ENCODE results near the gene KCNAB1.
"Not testable (repeated sequence)": the region's sequence is repeated elsewhere in the genome, so short reads cannot be mapped to it uniquely, and the experiment has no call there.

KCNAB1 gene

GRCh38 chr3:156176048-156176447, 55.7 kb downstream of the KCNAB1 start:
- no peak overlapping the region for H3K27ac ChIP-seq (ENCODE audit: low read depth, low read length)
- no peaks in the 10 kb centered on the region for H3K9me3 ChIP-seq (ENCODE audit: control insufficient read depth, insufficient read depth, low read length)

GRCh38 chr3:156176629-156177210, 56.3 kb downstream of the KCNAB1 start:
- H3K9me3 ChIP-seq (ENCODE audit: control insufficient read depth, insufficient read depth, low read length), result no peaks in the 10 kb centered on the region
- no peaks in the 10 kb centered on the region for H3K36me3 ChIP-seq (ENCODE audit: control insufficient read depth, insufficient read depth, low read length)
- no peak overlapping the region for H3K27ac ChIP-seq (ENCODE audit: low read depth, low read length)
- H3K4me1 ChIP-seq (ENCODE audit: control insufficient read depth, insufficient read depth, low read length), result peaks cover 4% of the 10 kb centered on the region
- H3K27me3 ChIP-seq (ENCODE audit: control insufficient read depth, insufficient read depth, low read length), result no peaks in the 10 kb centered on the region
- H3K9ac ChIP-seq (ENCODE audit: low read depth, low read length), result no peak overlapping the region
- no peak overlapping the region for H3K4me3 ChIP-seq (ENCODE audit: low read depth, low read length)

More at GRCh38 chr3:156176048-156176447, 55.7 kb downstream of the KCNAB1 start:
- no peak overlapping the region for H3K9ac ChIP-seq (ENCODE audit: low read depth, low read length)
- no peaks in the 10 kb centered on the region for H3K36me3 ChIP-seq (ENCODE audit: control insufficient read depth, insufficient read depth, low read length)
- peaks cover 4% of the 10 kb centered on the region for H3K4me1 ChIP-seq (ENCODE audit: control insufficient read depth, insufficient read depth, low read length)
- no peak overlapping the region for H3K4me3 ChIP-seq (ENCODE audit: low read depth, low read length)
- no peaks in the 10 kb centered on the region for H3K27me3 ChIP-seq (ENCODE audit: control insufficient read depth, insufficient read depth, low read length)

- peaks cover 4% of the 10 kb centered on the region for H3K4me1 ChIP-seq (ENCODE audit: control insufficient read depth, insufficient read depth, low read length)
- no peaks in the 10 kb centered on the region for H3K27me3 ChIP-seq (ENCODE audit: control insufficient read depth, insufficient read depth, low read length)
- H3K9me3 ChIP-seq (ENCODE audit: control insufficient read depth, insufficient read depth, low read length), result no peaks in the 10 kb centered on the region
- H3K36me3 ChIP-seq (ENCODE audit: control insufficient read depth, insufficient read depth, low read length), result no peaks in the 10 kb centered on the region
- H3K27ac ChIP-seq (ENCODE audit: low read depth, low read length), result no peak overlapping the region
- H3K4me3 ChIP-seq (ENCODE audit: low read depth, low read length), result no peak overlapping the region
- no peak overlapping the region for H3K9ac ChIP-seq (ENCODE audit: low read depth, low read length)
Observed at GRCh38 chr3:156180077-156180476, 59.7 kb downstream of the KCNAB1 start.

- Histone ChIP-seq H3K4me1 (ENCODE audit: control insufficient read depth, insufficient read depth, low read length) (peaks cover 4% of the 10 kb centered on the region), H3K27ac (ENCODE audit: low read depth, low read length) (no peak overlapping the region)
Observed at GRCh38 chr3:156181509-156181908, 61.1 kb downstream of the KCNAB1 start.

GRCh38 chr3:156183396-156183795, 63.0 kb downstream of the KCNAB1 start:
- Histone ChIP-seq H3K4me3 (ENCODE audit: low read depth, low read length) (no peak overlapping the region), H3K9me3 (ENCODE audit: control insufficient read depth, insufficient read depth, low read length) (no peaks in the 10 kb centered on the region), H3K27ac (ENCODE audit: low read depth, low read length) (no peak overlapping the region), H3K27me3 (ENCODE audit: control insufficient read depth, insufficient read depth, low read length) (no peaks in the 10 kb centered on the region), H3K4me1 (ENCODE audit: control insufficient read depth, insufficient read depth, low read length) (no peaks in the 10 kb centered on the region), H3K9ac (ENCODE audit: low read depth, low read length) (no peak overlapping the region), H3K36me3 (ENCODE audit: control insufficient read depth, insufficient read depth, low read length) (no peaks in the 10 kb centered on the region)

More at GRCh38 chr3:156181509-156181908, 61.1 kb downstream of the KCNAB1 start:
- Histone ChIP-seq H3K4me3 (ENCODE audit: low read depth, low read length) (no peak overlapping the region), H3K36me3 (ENCODE audit: control insufficient read depth, insufficient read depth, low read length) (no peaks in the 10 kb centered on the region), H3K27me3 (ENCODE audit: control insufficient read depth, insufficient read depth, low read length) (no peaks in the 10 kb centered on the region), H3K9ac (ENCODE audit: low read depth, low read length) (no peak overlapping the region), H3K9me3 (ENCODE audit: control insufficient read depth, insufficient read depth, low read length) (no peaks in the 10 kb centered on the region)

- H3K36me3 ChIP-seq (ENCODE audit: control insufficient read depth, insufficient read depth, low read length), result no peaks in the 10 kb centered on the region
- no peak overlapping the region for H3K9ac ChIP-seq (ENCODE audit: low read depth, low read length)
- H3K4me3 ChIP-seq (ENCODE audit: low read depth, low read length), result no peak overlapping the region
- no peaks in the 10 kb centered on the region for H3K4me1 ChIP-seq (ENCODE audit: control insufficient read depth, insufficient read depth, low read length)
- no peaks in the 10 kb centered on the region for H3K9me3 ChIP-seq (ENCODE audit: control insufficient read depth, insufficient read depth, low read length)
- H3K27ac ChIP-seq (ENCODE audit: low read depth, low read length), result no peak overlapping the region
- H3K27me3 ChIP-seq (ENCODE audit: control insufficient read depth, insufficient read depth, low read length), result no peaks in the 10 kb centered on the region
Observed at GRCh38 chr3:156184156-156184555, 63.8 kb downstream of the KCNAB1 start.

GRCh38 chr3:156187146-156187769, 66.9 kb downstream of the KCNAB1 start:
- H3K27me3 ChIP-seq (ENCODE audit: control insufficient read depth, insufficient read depth, low read length), result no peaks in the 10 kb centered on the region
- H3K9me3 ChIP-seq (ENCODE audit: control insufficient read depth, insufficient read depth, low read length), result no peaks in the 10 kb centered on the region
- no peak overlapping the region for H3K9ac ChIP-seq (ENCODE audit: low read depth, low read length)
- H3K27ac ChIP-seq (ENCODE audit: low read depth, low read length), result no peak overlapping the region
- no peaks in the 10 kb centered on the region for H3K4me1 ChIP-seq (ENCODE audit: control insufficient read depth, insufficient read depth, low read length)
- H3K4me3 ChIP-seq (ENCODE audit: low read depth, low read length), result no peak overlapping the region
- H3K36me3 ChIP-seq (ENCODE audit: control insufficient read depth, insufficient read depth, low read length), result no peaks in the 10 kb centered on the region

- Histone ChIP-seq H3K9me3 (ENCODE audit: control insufficient read depth, insufficient read depth, low read length) (no peaks in the 10 kb centered on the region), H3K9ac (ENCODE audit: low read depth, low read length) (no peak overlapping the region), H3K36me3 (ENCODE audit: control insufficient read depth, insufficient read depth, low read length) (no peaks in the 10 kb centered on the region), H3K27ac (ENCODE audit: low read depth, low read length) (no peak overlapping the region), H3K4me1 (ENCODE audit: control insufficient read depth, insufficient read depth, low read length) (no peaks in the 10 kb centered on the region), H3K4me3 (ENCODE audit: low read depth, low read length) (no peak overlapping the region), H3K27me3 (ENCODE audit: control insufficient read depth, insufficient read depth, low read length) (no peaks in the 10 kb centered on the region)
Observed at GRCh38 chr3:156188757-156189156, 68.4 kb downstream of the KCNAB1 start.

- H3K9me3 ChIP-seq (ENCODE audit: control insufficient read depth, insufficient read depth, low read length), result no peaks in the 10 kb centered on the region
- H3K4me3 ChIP-seq (ENCODE audit: low read depth, low read length), result no peak overlapping the region
- H3K9ac ChIP-seq (ENCODE audit: low read depth, low read length), result no peak overlapping the region
- no peaks in the 10 kb centered on the region for H3K4me1 ChIP-seq (ENCODE audit: control insufficient read depth, insufficient read depth, low read length)
- H3K27me3 ChIP-seq (ENCODE audit: control insufficient read depth, insufficient read depth, low read length), result no peaks in the 10 kb centered on the region
- no peak overlapping the region for H3K27ac ChIP-seq (ENCODE audit: low read depth, low read length)
- H3K36me3 ChIP-seq (ENCODE audit: control insufficient read depth, insufficient read depth, low read length), result no peaks in the 10 kb centered on the region
Observed at GRCh38 chr3:156189927-156190326, 69.5 kb downstream of the KCNAB1 start.

- H3K27ac ChIP-seq (ENCODE audit: low read depth, low read length); H3K27me3 ChIP-seq (ENCODE audit: control insufficient read depth, insufficient read depth, low read length); H3K9me3 ChIP-seq (ENCODE audit: control insufficient read depth, insufficient read depth, low read length); H3K36me3 ChIP-seq (ENCODE audit: control insufficient read depth, insufficient read depth, low read length); H3K4me1 ChIP-seq (ENCODE audit: control insufficient read depth, insufficient read depth, low read length); H3K4me3 ChIP-seq (ENCODE audit: low read depth, low read length); H3K9ac ChIP-seq (ENCODE audit: low read depth, low read length): not testable (repeated sequence)
Observed at GRCh38 chr3:156194945-156195344, 74.6 kb downstream of the KCNAB1 start.

- not testable (repeated sequence) for H3K9ac ChIP-seq (ENCODE audit: low read depth, low read length); H3K9me3 ChIP-seq (ENCODE audit: control insufficient read depth, insufficient read depth, low read length); H3K4me3 ChIP-seq (ENCODE audit: low read depth, low read length); H3K36me3 ChIP-seq (ENCODE audit: control insufficient read depth, insufficient read depth, low read length); H3K27me3 ChIP-seq (ENCODE audit: control insufficient read depth, insufficient read depth, low read length); H3K27ac ChIP-seq (ENCODE audit: low read depth, low read length); H3K4me1 ChIP-seq (ENCODE audit: control insufficient read depth, insufficient read depth, low read length)
Observed at GRCh38 chr3:156197152-156197551, 76.8 kb downstream of the KCNAB1 start.
